Testis (tissue), 3 donors: ENCODE data around the gene LRRC8A. TPM values are rescaled to one million over a fixed set of nuclear protein-coding genes. Genes with fewer than 3 reads are reported as not detected.

Experiments
- DNase-seq: peaks from one replicate; pipeline ENCODE4 v3.0.0-alpha.2; 2019
- H3K27ac ChIP-seq, 2 donors: fragments of 200-600 bp; sonication (generic); one replicate each; pipeline ENCODE4 v1.5.1; 2019
- H3K27me3 ChIP-seq: fragments of 200-600 bp; sonication (generic); one replicate; pipeline ENCODE4 v1.5.1; 2019
- H3K36me3 ChIP-seq: fragments of 200-600 bp; sonication (generic); one replicate; pipeline ENCODE4 v1.5.1; 2017; ENCODE audit warnings: low read depth; ENCODE audit errors: missing control alignments
- H3K4me1 ChIP-seq: fragments of 200-600 bp; sonication (generic); one replicate; pipeline ENCODE4 v1.5.1; 2019
- H3K4me3 ChIP-seq, 2 donors: fragments of 200-600 bp; sonication (generic); one replicate each; pipeline ENCODE4 v1.5.1; 2017 to 2019
- H3K9me3 ChIP-seq: fragments of 200-600 bp; sonication (generic); one replicate; pipeline ENCODE4 v1.5.1; 2017
- CTCF ChIP-seq, 3 experiments: fragments of 450-650 bp in 2 of 3; fragments of 200-600 bp in 1 of 3; sonication (generic) in 1 of 3; IDR thresholded peaks; one replicate each; pipeline ENCODE4 v1.5.1; 2016 to 2019; ENCODE audit warnings: antibody characterized with exemption in 3 of 3, mild to moderate bottlenecking in 2 of 3, moderate library complexity in 1 of 3
- POLR2A ChIP-seq: fragments of 450-650 bp; IDR thresholded peaks from one replicate; pipeline ENCODE4 v1.6.1; 2017; ENCODE audit warnings: antibody characterized with exemption, mild to moderate bottlenecking, moderate library complexity
- WGBS, 2 donors: methylation state at CpG; one replicate each; pipeline ENCODE4 v1.1.5; 2018; 5-methylcytosine and 5-hydroxymethylcytosine counted together
- intact Hi-C: fragments of 100-400 bp; cut with DNase I; formaldehyde crosslinking; loops from one replicate; pipeline ENCODE4 v1.15.1; 2023; ENCODE audit warnings: low total_unique reads
- polyA plus RNA-seq: library from polyadenylated mRNA; stranded (reverse); fragments of 350-450 nt; fragmentation: Illumina TruSeq; extraction: RNeasy Lipid Tissue Mini Kit (QIAGEN cat#74804); gene quantifications from one replicate; pipeline ENCODE4 v1.2.3, GENCODE V29; 2014; ENCODE audit warnings: low read depth, low replicate concordance; ENCODE audit not compliant: insufficient read depth
- total RNA-seq, 2 donors: library from RNA; depleted of rRNA; stranded (reverse); fragments of >200 nt; gene quantifications; one replicate each; pipeline ENCODE4 v1.2.3, GENCODE V29; 2016

The LRRC8A gene
- total and polyA plus RNA-seq, 3 donors from 2014 or later = 30.9 to 61.3 (median 54.3) TPM

GRCh38 chr9:128901379-128901778 lies 19.4 kb downstream of the LRRC8A start:
- intact Hi-C loops = no loop called here
- H3K9me3 ChIP-seq = no peaks in the 10 kb centered on the region

GRCh38 chr9:128901822-128902221 lies 19.9 kb downstream of the LRRC8A start:
- 78 to 91% methylated on average over 4 to 5 of the region's 5 CpGs for WGBS, 2 donors
- H3K4me1 ChIP-seq = peaks cover 18% of the 10 kb centered on the region
- H3K4me3 ChIP-seq = no peak overlapping the region
- no peaks in the 10 kb centered on the region for H3K9me3 ChIP-seq
- TF ChIP-seq CTCF (IDR thresholded peaks at IDR 0.05) (no peak), POLR2A (no peak)
- intact Hi-C loops = no loop called here
- no peaks in the 10 kb centered on the region for H3K36me3 ChIP-seq
- H3K27ac ChIP-seq = no peak overlapping the region
- DNase-seq = no peak
- no peaks in the 10 kb centered on the region for H3K27me3 ChIP-seq

More at GRCh38 chr9:128901379-128901778, 19.4 kb downstream of the LRRC8A start:
- Histone ChIP-seq H3K27ac (no peak overlapping the region), H3K27me3 (no peaks in the 10 kb centered on the region), H3K4me3 (no peak overlapping the region), H3K4me1 (peaks cover 16% of the 10 kb centered on the region), H3K36me3 (no peaks in the 10 kb centered on the region)
- no peak for DNase-seq
- TF ChIP-seq POLR2A = no peak
- no peak for TF ChIP-seq CTCF (IDR thresholded peaks at IDR 0.05)
- WGBS, 2 donors = 66 to 87% methylated on average over 7 of the region's 7 CpGs

- H3K27ac ChIP-seq = no peak overlapping the region
- H3K36me3 ChIP-seq = no peaks in the 10 kb centered on the region
- H3K27me3 ChIP-seq = no peaks in the 10 kb centered on the region
- no peaks in the 10 kb centered on the region for H3K9me3 ChIP-seq
- intact Hi-C loops = no loop called here
- no peak overlapping the region for H3K4me3 ChIP-seq
- no peak for DNase-seq
- WGBS, 2 donors = 72 to 80% methylated on average over 11 to 23 of the region's 23 CpGs
- TF ChIP-seq POLR2A (no peak), CTCF (IDR thresholded peaks at IDR 0.05) (no peak)
- H3K4me1 ChIP-seq = peaks cover 25% of the 10 kb centered on the region
These were observed 20.6 kb downstream of the LRRC8A start for GRCh38 chr9:128902351-128903078.

GRCh38 chr9:128903079-128903461 lies 21.1 kb downstream of the LRRC8A start:
- Histone ChIP-seq H3K4me3 (no peak overlapping the region), H3K27ac (no peak overlapping the region), H3K36me3 (no peaks in the 10 kb centered on the region), H3K9me3 (no peaks in the 10 kb centered on the region), H3K27me3 (no peaks in the 10 kb centered on the region), H3K4me1 (peaks cover 25% of the 10 kb centered on the region)
- TF ChIP-seq POLR2A = no peak
- no peak for TF ChIP-seq CTCF (IDR thresholded peaks at IDR 0.05)
- no peak for DNase-seq
- intact Hi-C loops = no loop called here
- WGBS, 2 donors = 88 to 92% methylated on average over 2 of the region's 2 CpGs
